ENCODE results near the gene PLEKHG5.

Gene PLEKHG5

GRCh38 chr1:6509220-6509918 lies 17.9 kb upstream of the PLEKHG5 start:
- DNase-seq: no peak

GRCh38 chr1:6508816-6509189 lies 17.3 kb upstream of the PLEKHG5 start:
- DNase-seq: no peak

- no peak for DNase-seq
Observed at GRCh38 chr1:6508154-6508815, 16.8 kb upstream of the PLEKHG5 start.

- no peak for DNase-seq
Observed at GRCh38 chr1:6507461-6507911, 16.0 kb upstream of the PLEKHG5 start.

GRCh38 chr1:6507037-6507428 lies 15.6 kb upstream of the PLEKHG5 start:
- DNase-seq: no peak

GRCh38 chr1:6506210-6507036 lies 15.0 kb upstream of the PLEKHG5 start:
- no peak for DNase-seq

GRCh38 chr1:6505367-6506209 lies 14.1 kb upstream of the PLEKHG5 start:
- DNase-seq: no peak

- DNase-seq: no peak
Observed at GRCh38 chr1:6504887-6505286, 13.4 kb upstream of the PLEKHG5 start.

GRCh38 chr1:6503884-6504602 lies 12.6 kb upstream of the PLEKHG5 start:
- no peak for DNase-seq

- no peak for DNase-seq
Observed at GRCh38 chr1:6502000-6502891, 10.8 kb upstream of the PLEKHG5 start.

GRCh38 chr1:6501279-6501813 lies 9.9 kb upstream of the PLEKHG5 start:
- no peak for DNase-seq

- DNase-seq: no peak
Observed at GRCh38 chr1:6500544-6501278, 9.2 kb upstream of the PLEKHG5 start.

GRCh38 chr1:6499296-6499695 lies 7.8 kb upstream of the PLEKHG5 start:
- DNase-seq: no peak

GRCh38 chr1:6498576-6499111 lies 7.2 kb upstream of the PLEKHG5 start:
- DNase-seq: no peak

GRCh38 chr1:6497867-6498575 lies 6.6 kb upstream of the PLEKHG5 start:
- no peak for DNase-seq

GRCh38 chr1:6497215-6497866 lies 5.9 kb upstream of the PLEKHG5 start:
- peak; percentile 61 for DNase-seq

- DNase-seq: no peak
Observed at GRCh38 chr1:6496890-6497214, 5.4 kb upstream of the PLEKHG5 start.

- DNase-seq: no peak
Observed at GRCh38 chr1:6496365-6496721, 4.9 kb upstream of the PLEKHG5 start.

All from stimulated activated naive CD4-positive, alpha-beta T cell treated with Interleukin-2 at 50 U/mL for 16 hours (primary cell).